NCI-H2196 treated with DMSO at 0.1 percent for 48 hours (cell line): ENCODE results near the gene KIAA0586.
"Not testable (repeated sequence)": the region's sequence is repeated elsewhere in the genome, so short reads cannot be mapped to it uniquely, and the experiment has no call there.

Source experiments
- DNase-seq: peaks from one replicate; lab custom pipeline; 2025; ENCODE audit not compliant: unreplicated experiment; lab: John Stamatoyannopoulos, UW

KIAA0586 gene

DNA sequence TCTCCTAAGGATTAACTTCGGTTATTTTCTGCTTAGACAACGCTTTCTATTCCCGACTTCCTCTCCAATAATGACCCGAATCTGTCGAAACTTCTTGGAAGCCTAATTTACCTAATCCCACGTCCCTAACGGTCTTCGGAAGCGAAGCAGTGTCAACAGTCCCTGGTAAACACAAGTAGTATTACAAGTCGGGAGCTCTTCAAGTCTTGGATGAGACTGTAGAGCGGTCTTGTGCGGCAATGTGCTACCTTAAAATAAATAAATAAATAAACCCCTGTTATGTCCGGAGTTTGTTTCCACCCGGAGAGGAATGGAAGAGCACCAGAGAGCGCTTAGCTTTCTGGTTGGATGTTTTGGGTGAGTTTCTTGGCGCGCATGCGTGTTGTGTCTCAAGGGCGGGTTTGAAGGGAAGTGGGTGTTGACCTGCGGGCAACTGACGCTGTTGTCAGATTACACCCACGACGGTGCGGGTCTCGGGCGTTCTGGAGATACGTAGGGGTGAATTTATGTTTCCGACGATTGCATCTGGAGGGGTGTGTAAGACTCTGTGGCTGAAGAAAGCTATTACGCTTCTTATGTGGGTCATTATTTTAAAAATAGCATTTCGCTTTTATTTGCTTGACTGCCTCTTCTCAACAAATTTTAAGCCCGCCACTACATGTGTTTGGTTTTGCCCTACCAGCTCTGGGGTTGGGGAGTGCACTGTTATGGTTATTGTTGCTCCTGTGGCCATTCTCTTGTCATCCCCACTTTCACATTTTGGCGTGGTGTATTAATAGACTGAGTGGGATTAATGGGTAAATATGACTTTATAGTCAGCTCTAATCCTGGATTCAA is at the start of gene KIAA0586, which contains the start of gene TIMM9:
TSS of gene KIAA0586 (plus strand) at position 439 of the 837 bp plus-strand sequence. CDS start 546 bp downstream, outside the sequence.
TSS of gene TIMM9 (minus strand) at position 251 of the 837 bp plus-strand sequence. CDS start 15,586 bp downstream, outside the sequence.
- DNase-seq: peak; percentile 92

DNA sequence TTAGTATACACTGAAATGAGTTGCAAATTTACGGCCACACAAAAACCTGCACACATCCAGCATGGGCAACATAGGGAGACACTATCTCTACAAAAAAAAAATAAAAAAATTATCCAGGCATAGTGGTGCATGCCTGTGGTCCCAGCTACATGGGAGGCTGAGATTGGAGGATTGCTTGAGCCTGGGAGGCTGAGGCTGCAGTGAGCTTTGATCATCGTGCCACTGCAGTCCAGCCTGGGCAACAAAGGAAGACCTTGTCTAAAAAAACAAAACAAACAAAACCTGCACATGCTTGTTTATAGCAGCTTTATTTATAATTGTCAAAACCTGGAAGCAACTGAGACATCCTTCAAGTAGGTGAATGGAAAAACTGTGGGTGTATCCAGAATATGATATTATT is 36.7 kb upstream of the KIAA0586 start:
- no peak for DNase-seq

DNA sequence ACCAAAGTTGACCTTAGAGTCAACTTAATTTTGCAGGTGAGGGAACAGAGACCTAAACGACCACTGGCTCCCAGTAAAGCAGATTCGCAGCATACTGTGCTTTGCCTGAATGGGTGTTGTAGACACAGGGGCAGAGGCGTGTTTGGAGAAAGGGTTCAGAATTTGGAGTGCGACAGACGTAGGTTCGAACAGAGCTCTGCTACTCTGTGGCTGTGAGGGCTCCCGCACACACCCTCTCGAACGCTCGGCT is 32.0 kb upstream of the KIAA0586 start:
- no peak for DNase-seq

DNA sequence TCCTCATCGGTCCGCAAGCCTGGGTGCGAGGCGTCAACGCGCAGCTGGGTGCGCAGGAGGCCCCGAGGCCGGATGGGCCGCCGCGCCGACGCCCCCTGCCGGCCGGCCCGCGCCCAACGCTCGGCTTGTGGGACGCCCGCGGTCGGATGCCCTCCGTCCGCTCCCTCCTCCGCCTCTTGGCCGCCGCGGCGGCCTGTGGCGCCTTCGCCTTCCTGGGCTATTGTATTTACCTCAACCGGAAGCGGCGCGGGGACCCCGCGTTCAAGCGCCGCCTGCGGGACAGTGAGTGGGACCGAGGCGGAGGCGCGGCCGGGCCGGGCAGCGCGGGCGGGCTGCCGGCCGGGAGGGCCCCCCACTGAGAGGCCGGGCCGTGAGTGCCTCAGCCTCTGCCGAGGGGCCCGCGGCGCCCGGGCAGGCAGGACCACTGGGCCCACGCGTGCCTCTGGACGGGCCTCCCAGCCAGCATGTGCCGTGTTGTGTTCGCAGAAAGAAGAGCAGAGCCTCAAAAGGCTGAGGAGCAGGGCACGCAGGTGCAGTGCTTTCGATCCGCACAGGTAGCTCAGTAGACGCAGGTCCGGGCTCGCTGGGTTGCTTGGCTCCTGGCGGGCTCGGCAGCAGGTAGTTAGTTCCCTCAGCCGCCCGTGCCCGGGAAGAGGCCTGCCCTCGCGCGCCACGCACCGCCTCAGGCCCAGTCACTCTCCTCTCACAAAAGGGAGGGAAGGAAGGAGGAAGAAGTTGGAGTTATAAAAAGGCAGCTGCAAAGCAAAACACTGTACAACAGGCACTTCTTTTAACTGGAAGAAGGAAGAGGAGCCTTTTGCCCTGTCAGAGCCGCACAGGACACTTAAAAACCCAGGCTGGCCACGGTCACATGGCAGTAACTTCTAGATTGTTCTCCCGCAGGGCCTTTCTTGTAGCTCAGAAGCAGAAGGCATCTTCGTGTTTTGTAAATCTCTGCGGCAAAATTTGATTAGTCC is 31.4 kb upstream of the KIAA0586 start, which contains the start of gene TOMM20L:
TSS of gene TOMM20L (plus strand) at position 119 of the 977 bp plus-strand sequence. CDS start at position 147, 28 bp downstream.
- DNase-seq: peak; percentile 54

DNA sequence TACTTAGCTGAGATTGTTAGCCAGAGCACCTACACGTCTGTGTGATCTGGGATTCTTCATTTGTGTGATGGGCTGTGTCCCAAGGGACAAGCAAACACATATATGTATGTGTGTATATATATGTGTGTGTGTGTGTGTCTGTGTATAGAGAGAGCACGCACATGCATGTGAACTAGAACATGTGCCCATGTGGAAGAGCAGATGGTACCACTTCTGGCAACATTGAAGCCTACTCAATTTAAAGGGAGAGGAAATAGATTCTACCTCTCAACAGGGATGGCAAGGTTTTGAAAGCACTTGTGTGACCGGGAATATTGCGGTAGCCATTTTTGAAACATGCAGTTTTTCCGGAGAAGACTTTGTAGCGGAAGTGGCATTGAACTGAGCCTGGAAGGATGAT is 30.4 kb upstream of the KIAA0586 start:
- no peak for DNase-seq

DNA sequence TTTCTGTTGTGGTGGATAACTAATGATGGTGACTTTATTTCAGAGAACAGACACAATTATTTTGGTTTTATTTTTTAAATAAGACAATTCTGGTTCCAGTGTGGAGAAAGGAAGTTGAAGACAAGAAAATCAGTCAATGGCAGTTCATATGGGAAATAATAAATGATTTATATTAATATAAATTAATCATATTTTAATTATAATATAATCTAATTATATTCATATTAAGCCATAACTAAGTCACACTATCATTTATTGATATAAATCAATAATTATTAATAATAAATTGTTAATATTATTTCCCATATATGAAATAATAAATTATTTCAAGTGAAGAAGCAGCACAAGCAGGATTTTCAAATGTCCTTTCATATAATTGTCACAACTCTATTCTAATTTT is 29.0 kb upstream of the KIAA0586 start:
- DNase-seq: no peak

DNA sequence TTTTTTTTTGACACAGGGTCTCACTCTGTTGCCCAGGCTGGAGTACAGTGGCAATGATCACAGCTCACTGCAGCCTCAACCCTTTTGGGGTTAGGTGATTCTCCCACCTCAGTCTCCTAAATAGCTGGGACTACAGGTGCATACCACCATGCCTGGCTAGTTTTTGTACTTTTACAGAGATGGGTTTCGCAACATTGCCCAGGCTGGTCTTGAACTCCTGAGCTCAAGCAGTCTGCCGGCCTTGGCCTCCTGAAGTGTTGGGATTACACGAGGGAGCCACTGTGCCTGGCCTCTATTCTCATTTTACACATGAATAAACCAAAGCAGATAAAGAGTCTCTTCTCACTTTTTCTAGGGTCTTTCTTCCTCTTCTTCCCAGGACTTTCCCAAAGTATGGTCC is 28.6 kb upstream of the KIAA0586 start:
- no peak for DNase-seq

DNA sequence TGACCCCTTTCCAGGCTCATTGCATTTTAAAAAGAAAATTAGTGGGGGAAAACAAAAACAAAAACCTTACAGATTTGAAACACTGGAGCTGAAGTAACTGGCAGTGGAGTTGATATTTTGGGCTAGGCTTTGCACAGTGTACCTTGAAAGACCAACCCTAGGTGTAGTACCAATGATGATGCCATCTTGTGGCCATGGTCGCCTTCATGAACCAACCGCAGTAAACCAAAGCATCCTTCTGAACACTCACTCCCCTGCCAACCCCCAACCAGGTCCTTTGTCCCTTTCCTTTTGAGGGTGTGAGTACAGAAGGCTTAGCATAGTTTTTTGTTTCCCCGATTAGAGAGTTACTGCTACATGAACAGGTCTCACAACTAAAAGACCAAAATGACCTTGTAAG is 25.9 kb upstream of the KIAA0586 start:
- DNase-seq: no peak

DNA sequence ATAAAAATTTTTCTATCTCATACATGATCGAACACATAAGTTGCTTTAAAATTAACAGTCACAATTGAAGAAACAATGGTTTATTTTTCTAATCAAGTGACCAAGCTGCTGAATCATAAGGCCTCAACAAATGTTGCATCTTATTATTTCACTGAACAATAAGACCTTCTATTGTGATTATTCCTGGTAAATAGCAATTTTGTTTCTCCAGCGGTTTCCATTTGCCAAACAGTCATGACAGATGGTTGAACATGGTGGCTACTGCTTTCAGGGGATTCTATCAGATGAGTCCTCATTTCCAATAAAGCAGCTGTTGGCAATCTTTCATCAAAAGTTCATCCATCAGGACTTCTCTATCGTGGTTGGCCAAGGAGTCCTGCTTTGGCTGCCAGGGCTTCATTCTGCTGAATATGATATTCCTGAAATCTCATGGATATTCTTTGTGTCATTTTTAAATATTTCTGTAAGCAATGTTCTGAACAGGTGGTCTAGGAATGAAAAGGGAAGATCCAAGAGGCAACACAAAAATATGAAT is 18.8 kb upstream of the KIAA0586 start:
- no peak for DNase-seq

DNA sequence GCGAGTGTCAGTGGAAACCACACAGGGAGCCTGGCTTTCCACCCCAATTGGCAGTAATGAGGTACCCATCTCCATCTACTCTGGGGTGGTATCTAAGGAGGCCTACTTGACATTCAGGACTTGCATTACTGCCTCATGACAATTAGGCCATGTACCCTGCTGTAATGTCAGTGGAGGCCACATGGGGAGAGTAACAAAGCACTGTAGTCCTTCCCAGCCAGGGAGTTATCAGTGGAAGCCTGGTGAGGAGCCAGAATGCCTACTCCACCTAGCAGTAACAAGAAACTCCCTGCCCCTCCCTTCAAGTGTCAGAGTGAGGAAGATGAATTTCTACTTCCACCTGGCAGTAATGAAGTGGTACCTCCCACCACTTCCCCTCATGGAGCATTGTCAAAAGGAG is 12.7 kb upstream of the KIAA0586 start:
- DNase-seq: no peak

DNA sequence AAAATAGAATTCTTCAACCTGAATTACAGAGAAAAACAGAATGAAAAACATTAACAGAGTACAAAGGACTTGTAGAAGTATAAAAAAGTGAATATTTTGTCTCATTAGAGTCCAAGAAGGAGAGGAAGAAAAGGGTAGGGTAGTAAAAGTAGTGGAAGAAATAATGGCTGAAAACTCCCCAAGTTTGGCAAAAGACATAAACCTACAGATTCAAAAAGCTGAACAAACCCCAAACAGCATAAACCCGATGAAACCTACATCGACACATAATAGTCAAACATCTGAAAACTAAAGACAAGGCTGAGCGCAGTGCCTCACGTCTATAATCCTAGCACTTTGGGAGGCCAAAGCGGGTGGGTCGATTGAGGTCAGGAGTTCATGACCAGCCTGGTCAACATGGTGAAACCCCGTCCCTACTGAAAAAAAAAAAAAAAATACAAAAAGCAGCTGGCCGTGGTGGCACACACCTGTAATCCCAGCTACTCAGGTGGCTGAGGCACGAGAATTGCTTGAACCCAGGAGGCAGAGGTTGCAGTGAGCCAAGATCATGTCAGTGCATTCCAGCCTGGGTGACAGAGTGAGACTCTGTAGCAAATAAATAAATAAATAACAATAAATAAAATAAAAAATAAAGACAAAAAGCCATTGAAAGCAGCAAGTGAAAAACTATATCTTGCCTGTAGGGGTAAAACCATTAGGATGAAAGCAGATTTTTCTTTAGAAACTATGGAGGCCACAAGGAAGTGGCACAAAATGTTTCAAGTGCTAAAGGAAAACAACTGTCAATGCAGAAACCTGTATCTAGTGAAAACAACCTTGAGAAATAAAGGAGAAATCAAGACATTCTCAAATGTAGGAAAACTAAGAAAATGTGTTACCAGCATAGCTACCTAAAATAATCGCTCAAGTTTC is 11.6 kb upstream of the KIAA0586 start:
- DNase-seq: no peak

DNA sequence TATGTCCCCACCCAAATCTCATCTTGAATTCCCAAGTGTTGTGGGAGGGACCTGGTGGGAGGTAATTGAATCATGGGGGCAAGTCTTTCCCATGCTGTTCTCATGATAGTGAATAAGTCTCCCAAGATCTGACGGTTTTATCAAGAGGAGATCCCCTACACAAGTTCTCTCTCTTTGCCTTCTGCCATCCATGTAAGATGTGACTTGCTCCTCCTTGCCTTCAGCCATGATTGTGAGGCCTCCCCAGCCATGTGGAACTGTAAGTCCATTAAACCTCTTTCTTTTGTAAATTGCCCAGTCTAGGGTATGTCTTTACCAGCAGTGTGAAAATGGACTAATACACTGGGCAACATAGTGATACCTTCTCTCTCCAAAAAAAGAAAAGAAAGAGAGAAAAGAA is 10.6 kb upstream of the KIAA0586 start:
- not testable (repeated sequence) for DNase-seq

DNA sequence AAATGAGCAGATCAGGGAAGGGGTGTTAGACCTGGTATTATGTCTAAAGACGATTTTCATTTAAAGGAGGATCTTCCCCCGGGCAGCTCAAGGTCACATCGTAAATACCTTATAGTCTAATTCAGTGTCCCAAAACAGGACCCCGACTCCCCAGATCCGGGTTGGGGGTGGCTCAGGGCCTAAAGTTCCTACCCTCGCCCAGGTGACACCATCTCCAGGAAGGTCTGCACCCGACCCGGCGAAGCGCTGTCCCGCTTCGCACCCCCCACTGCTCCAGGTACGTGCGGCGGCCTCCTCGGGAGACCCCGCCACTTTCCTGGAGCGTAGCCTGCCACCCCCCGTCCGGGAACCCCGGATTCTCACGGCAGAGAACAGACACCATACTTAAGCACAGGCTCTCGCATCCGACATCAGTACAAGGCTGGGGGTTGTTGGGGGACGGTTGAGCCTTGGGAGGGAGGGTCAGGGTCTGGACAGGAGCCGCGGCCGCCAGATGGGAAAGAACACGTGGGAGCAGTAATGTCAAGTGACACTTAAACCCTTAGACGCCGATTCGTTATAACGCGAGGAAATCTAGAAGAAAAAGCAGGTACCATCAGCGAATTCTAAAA is 744 bp upstream of the KIAA0586 start:
- peak; percentile 45 for DNase-seq

DNA sequence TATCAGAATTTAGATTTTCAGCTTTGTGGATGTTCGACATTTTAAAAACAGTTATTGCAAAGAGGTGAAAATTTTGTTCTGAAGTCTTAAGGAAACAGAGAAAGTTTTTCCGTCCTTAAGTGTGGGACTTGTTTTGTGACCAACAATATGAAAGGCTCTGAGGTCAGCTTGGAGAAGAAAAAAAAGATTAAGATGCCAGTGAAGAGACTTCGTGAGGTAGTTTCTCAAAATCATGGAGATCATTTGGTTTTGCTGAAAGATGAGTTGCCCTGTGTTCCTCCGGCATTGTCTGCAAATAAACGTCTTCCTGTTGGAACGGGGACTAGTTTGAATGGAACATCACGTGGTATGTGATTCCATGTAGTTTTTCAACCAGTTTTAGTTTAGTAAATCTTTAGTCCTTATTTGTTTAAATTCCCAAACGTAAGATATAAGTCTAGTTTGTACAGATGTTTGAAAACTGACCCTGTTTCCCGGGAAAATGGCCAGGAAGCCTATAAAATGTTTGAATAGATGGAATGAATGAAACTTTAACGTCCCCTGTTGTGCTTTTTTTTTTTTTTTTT is 682 bp downstream of the KIAA0586 start:
- DNase-seq: peak; percentile 28

DNA sequence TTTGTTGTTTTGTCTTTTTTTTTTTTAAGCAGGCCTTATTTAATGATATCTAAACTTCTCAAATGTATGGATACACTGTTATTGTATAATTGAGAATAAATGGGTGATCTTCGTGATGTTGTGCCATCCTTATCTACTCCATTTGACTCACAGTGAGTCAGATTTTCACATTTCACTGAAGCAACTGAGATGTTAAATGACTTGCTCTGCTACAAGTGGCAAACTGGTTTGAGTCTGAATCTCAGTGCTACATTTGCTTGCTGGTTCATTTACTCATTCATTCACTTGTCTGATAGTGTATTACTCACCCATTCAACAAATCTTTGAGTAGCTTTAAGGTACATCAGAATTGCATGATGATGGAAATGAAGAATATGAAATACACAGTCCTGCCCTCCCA is 2.6 kb downstream of the KIAA0586 start:
- DNase-seq: no peak

DNA sequence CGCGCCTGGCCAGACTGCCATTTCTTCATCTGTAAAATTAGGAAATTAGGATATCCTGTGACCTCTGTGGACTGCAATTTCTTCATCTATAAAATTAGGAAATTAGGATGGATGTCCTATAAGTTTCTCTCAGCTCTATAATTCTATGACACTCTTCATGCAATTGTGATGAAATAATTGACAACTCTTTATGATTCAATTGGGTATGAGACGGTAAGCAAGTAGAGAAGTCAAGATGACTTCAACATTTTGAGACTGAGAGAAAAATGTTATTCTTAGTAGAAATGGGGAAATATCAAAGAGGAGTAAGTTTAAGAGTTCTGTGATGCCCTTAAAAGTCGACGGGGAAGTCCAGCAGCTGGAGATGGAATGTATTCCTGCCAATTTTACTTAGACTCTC is 12.0 kb downstream of the KIAA0586 start:
- no peak for DNase-seq

DNA sequence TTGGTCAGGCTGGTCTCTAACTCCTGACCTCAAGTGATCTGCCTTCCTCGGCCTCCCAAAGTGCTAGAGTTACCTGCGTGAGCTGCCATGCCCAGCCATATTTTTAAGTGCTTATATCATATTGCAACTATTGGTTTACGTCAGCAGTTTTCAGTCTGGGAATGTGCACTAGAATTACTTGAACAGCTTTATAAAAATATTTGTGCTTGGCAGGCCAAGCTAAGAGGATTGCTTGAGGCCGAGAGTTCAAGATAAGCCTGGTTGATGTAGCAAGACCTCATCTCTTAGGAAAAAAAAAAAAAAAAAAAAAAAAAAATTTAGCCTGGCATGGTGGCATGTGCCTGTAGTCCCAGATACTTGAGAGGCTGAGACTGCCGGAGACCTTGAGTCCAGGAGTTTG is 17.1 kb downstream of the KIAA0586 start:
- no peak for DNase-seq

DNA sequence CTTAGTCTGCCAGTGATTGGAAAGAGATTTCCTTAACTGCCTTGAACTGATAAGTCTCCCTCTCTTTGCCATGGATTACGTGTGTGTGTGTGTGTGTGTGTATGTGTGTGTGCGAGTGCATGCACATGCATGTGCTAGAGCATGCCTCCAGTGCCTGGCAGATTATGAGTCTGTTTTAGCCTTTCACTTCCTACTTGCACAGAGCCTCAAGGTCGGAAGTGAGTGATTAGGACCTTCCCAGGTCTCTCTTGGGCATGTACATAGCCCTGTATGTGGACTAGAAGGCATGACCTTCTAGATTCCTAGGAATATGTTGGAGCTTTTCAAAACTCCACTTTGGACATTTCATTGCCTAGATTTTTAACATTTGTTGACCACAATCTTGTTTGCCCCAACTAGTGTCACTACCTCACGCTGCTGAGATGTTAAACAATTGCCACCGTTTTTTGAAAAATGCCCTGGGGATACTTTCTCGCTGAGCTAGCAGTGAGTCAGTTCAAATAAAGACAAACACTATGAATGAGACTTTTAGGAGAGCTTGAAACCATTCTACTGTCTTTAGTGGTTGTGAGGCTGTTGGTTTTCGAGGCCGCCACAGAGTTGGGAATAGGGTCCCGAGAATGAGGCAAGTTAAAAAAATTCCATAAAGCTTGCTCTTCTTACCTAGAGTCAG is 28.2 kb downstream of the KIAA0586 start:
- DNase-seq: no peak

DNA sequence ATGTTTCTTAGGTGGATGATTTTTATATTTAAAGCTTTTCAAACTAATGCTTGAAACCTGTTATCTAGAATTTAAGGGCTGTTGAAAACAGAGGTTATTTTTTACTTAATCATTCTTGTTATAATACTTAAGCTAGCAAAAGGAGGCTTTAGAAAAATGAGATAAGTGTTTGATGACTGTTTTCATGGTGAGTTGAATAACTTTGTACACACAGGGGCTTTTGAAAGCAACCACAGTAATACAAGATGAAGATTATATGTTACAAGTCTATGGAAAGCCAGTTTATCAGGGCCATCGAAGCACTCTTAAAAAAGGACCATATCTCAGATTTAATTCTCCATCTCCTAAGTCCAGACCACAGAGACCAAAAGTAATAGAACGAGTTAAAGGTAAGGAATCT is 33.3 kb downstream of the KIAA0586 start:
- DNase-seq: no peak
